PC-9 (cell line): ENCODE measurements around the gene VWA7. TPM values are rescaled to one million over a fixed set of nuclear protein-coding genes. Genes with fewer than 3 reads are reported as not detected.
A peak's percentile ranks its signal among the peaks of the same experiment; 100 is the strongest.
"Not testable (repeated sequence)": the region's sequence is repeated elsewhere in the genome, so short reads cannot be mapped to it uniquely, and the experiment has no call there.

Experiments used
- BruUV-seq: library from RNA; stranded (reverse); fragments of 400-500 nt; replicated peaks from 2 replicates; lab custom pipeline; 2021; lab: Mats Ljungman, UMichigan
- CTCF ChIA-PET: fragments of 300-600 bp; sonication (Branson Sonifier 250); formaldehyde crosslinking; loops from one replicate; lab custom pipeline; 2022; ENCODE audit warnings: antibody characterized with exemption; lab: Charles Lee
- POLR2A ChIA-PET: fragments of 300-600 bp; sonication (Branson Sonifier 250); formaldehyde crosslinking; loops from one replicate; lab custom pipeline; 2022; ENCODE audit warnings: antibody characterized with exemption; ENCODE audit not compliant: unreplicated experiment; lab: Charles Lee
- DNase-seq, 2 experiments: peaks; one replicate each; pipeline versions ENCODE4 v3.0.0 to v3.0.0-alpha.2; 2015 to 2022; ENCODE audit warnings: mixed read lengths in 1 of 2
- H2AFZ ChIP-seq: fragments of 200-600 bp; sonication (generic); 2 replicates; pipeline ENCODE4 v1.8.1; 2017; ENCODE audit warnings: antibody characterized with exemption
- H3F3A ChIP-seq: fragments of 200-600 bp; sonication (generic); 2 replicates; pipeline ENCODE4 v1.8.1; 2017; ENCODE audit warnings: antibody characterized with exemption, mild to moderate bottlenecking, low read depth; ENCODE audit not compliant: insufficient read depth
- H3K27ac ChIP-seq: fragments of 200-600 bp; sonication (generic); 2 replicates; pipeline ENCODE4 v1.6.1; 2016; ENCODE audit warnings: mixed run types
- H3K27me3 ChIP-seq: fragments of 200-600 bp; sonication (generic); 2 replicates; pipeline ENCODE4 v1.6.1; 2016; ENCODE audit warnings: low read depth, mixed run types; ENCODE audit not compliant: insufficient read depth
- H3K36me3 ChIP-seq: fragments of 200-600 bp; sonication (generic); 2 replicates; pipeline ENCODE4 v1.6.1; 2016; ENCODE audit warnings: low read depth, mixed run types
- H3K4me1 ChIP-seq: fragments of 200-600 bp; sonication (generic); replicated peaks from 2 replicates; pipeline ENCODE4 v1.6.1; 2016; ENCODE audit warnings: mixed run types; ENCODE audit not compliant: insufficient read depth
- H3K4me2 ChIP-seq: fragments of 200-600 bp; sonication (generic); 2 replicates; pipeline ENCODE4 v1.6.1; 2017; ENCODE audit warnings: mixed run types
- H3K4me3 ChIP-seq: fragments of 200-600 bp; sonication (generic); 2 replicates; pipeline ENCODE4 v1.6.1; 2016; ENCODE audit warnings: mixed run types
- H3K79me2 ChIP-seq: fragments of 200-600 bp; sonication (generic); 2 replicates; pipeline ENCODE4 v1.6.1; 2017; ENCODE audit warnings: low read depth, mixed run types
- H3K9me2 ChIP-seq: fragments of 200-600 bp; sonication (generic); 2 replicates; pipeline ENCODE4 v1.8.1; 2017; ENCODE audit warnings: mild to moderate bottlenecking; ENCODE audit not compliant: insufficient read depth
- H3K9me3 ChIP-seq: fragments of 200-600 bp; sonication (generic); 2 replicates; pipeline ENCODE4 v1.8.1; 2016; ENCODE audit warnings: low read depth; ENCODE audit not compliant: insufficient read depth
- H4K20me1 ChIP-seq: fragments of 200-600 bp; sonication (generic); 2 replicates; pipeline ENCODE4 v1.8.1; 2017; ENCODE audit not compliant: insufficient read depth
- EZH2 ChIP-seq: fragments of 200-600 bp; sonication (generic); IDR thresholded peaks from 2 replicates; pipeline ENCODE4 v1.8.0; 2017; ENCODE audit warnings: antibody characterized with exemption, low read depth
- intact Hi-C: fragments of 100-400 bp; cut with micrococcal nuclease; formaldehyde crosslinking; loops from one replicate; pipeline ENCODE4 v1.10.0; 2022; ENCODE audit not compliant: unreplicated experiment
- total RNA-seq: library from RNA; stranded (reverse); gene quantifications from 2 replicates; pipeline ENCODE4 v1.2.3, GENCODE V29; 2021
- TF ChIP-seq, protein P1 (sequence below): fragments of 200-600 bp; sonication (generic); conservative IDR thresholded peaks from 2 replicates; pipeline ENCODE4 v1.6.1; 2017; ENCODE audit warnings: mixed run types, antibody characterized with exemption, mild to moderate bottlenecking, moderate library complexity

VWA7 gene
- total RNA-seq, 1 experiment from 2014 or later = 6.0 TPM

DNA sequence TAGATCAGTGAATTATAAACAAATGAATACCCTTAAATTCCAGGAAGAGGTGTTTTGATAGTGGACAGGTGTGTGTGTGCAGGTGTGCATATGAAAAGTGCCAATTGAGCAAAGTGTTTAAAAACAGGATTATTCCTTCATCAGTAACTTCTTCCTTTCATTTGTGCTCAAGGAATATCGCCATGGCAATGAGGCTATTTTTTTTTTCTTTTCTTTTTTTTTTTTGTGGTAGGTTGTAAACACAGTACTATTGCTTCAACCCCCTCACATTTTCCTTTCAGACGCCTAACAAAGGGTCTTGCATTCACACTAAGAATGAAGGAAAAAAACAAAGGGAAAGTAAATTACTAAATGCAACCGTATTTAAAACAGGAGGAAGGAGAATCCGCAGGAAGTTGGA lies 48.4 kb upstream of the VWA7 start:
- peaks cover 51% of the 10 kb centered on the region for H3K79me2 ChIP-seq
- peak overlapping the region; percentile 98 for H3K27ac ChIP-seq

DNA sequence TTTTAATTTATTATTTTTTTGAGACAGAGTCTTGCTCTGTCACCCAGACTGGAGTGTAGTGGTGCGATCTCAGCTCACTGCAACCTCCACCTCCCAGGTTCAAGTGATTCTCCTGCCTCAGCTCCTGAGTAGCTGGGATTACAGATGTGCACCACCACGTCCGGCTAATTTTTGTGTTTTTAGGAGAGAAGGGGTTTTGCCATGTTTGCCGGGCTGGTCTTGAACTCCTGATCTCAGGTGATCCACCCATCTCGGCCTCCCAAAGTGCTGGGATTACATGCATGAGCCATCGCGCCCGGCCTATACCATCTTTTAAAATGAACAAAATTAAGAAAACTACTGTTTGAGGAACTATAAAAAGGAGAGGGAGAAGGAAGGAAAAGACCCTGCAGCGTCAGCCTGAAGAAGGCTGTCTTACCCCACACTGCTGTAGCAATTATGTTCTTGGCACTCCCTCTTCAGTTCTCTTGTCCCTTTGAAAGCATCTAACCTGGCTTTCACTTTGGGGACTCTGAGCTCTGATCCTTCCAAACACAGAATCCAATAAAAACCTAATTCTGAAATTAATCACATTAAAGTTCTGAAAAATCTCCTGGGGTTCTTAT lies 46.6 kb upstream of the VWA7 start:
- CTCF ChIA-PET, H4K20me1 ChIP-seq, H2AFZ ChIP-seq, H3K9me2 ChIP-seq, H3K27me3 ChIP-seq, POLR2A ChIA-PET, H3K9me3 ChIP-seq, BruUV-seq, DNase-seq, H3K36me3 ChIP-seq, H3K4me3 ChIP-seq: not testable (repeated sequence)
- Histone ChIP-seq H3K27ac (peak overlapping the region; percentile 98), H3F3A (peaks cover 82% of the 10 kb centered on the region), H3K4me2 (peak overlapping the region; percentile 98), H3K4me1 (peaks cover 72% of the 10 kb centered on the region), H3K79me2 (peaks cover 57% of the 10 kb centered on the region)
- intact Hi-C loops = loop anchor here (10.0 kb wide), 2 partner anchors 279 to 1151 kb away; partner anchors contain the start of genes ATP6V1G2, DDX39B and NFKBIL1

More for the DNA sequence above, 48.4 kb upstream of the VWA7 start:
- CTCF ChIA-PET = no interaction called here
- Histone ChIP-seq H4K20me1 (peaks cover 10% of the 10 kb centered on the region), H3K4me1 (peaks cover 58% of the 10 kb centered on the region), H3K27me3 (no peaks in the 10 kb centered on the region), H3K9me3 (no peaks in the 10 kb centered on the region), H2AFZ (peak overlapping the region; percentile 65; the same call in 1 of the 2 replicates), H3K36me3 (no peaks in the 10 kb centered on the region), H3K4me2 (peak overlapping the region; percentile 98), H3K9me2 (no peaks in the 10 kb centered on the region), H3K4me3 (peak overlapping the region; percentile 69), H3F3A (peaks cover 63% of the 10 kb centered on the region)
- POLR2A ChIA-PET = interaction anchor here (0.6 kb wide), 1 partner anchor 39 kb away, joined by 3 read pairs; no protein-coding TSS in a partner anchor
- BruUV-seq = no TSS peak
- intact Hi-C loops = loop anchor here (10.0 kb wide), 2 partner anchors 281 to 1149 kb away; partner anchors contain the start of genes ATP6V1G2, DDX39B and NFKBIL1
- TF ChIP-seq EZH2 = no peak
- TF ChIP-seq, protein P1, sequence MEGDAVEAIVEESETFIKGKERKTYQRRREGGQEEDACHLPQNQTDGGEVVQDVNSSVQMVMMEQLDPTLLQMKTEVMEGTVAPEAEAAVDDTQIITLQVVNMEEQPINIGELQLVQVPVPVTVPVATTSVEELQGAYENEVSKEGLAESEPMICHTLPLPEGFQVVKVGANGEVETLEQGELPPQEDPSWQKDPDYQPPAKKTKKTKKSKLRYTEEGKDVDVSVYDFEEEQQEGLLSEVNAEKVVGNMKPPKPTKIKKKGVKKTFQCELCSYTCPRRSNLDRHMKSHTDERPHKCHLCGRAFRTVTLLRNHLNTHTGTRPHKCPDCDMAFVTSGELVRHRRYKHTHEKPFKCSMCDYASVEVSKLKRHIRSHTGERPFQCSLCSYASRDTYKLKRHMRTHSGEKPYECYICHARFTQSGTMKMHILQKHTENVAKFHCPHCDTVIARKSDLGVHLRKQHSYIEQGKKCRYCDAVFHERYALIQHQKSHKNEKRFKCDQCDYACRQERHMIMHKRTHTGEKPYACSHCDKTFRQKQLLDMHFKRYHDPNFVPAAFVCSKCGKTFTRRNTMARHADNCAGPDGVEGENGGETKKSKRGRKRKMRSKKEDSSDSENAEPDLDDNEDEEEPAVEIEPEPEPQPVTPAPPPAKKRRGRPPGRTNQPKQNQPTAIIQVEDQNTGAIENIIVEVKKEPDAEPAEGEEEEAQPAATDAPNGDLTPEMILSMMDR = no peak
- DNase-seq = no peak

DNA sequence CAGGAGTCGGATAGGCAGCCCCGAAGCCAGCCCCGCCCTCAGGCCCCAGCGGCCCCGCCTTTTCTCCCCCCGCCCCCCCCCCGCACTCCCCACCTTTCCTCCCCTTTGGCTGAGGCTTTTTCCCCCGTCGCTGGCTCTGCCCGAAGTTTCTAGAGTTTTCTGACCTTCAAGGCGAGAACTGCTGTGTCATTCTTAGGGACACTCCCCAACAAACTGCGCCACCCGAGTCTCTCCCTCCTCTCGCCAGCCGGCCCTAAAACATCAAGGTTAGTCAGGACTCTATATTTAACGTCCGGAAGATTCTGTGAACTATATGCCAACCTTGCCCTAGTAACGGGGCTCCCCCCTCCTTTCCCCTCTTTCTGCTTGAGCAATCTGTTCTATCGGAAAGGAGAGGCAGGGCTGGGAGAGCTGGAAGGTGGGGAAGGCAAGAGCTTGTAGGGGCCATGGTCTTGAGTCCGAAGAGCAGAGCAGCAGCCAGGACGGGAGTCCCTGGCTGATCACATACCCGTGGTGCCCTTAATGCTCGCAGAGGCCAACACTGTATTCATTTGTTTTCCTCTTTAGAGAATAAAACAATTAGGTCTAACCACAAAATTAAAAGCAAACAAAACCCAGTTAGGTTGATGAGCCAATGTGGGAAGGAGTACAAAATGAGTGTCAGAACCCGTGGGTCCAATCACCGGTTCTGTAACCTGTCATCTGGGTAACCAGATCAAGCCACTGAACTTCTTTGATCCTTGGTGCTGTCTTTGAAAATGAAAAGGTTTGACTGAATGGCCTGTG lies 45.1 kb upstream of the VWA7 start:
- BruUV-seq = TSS peak; percentile 66
- Histone ChIP-seq H3F3A (peaks cover 96% of the 10 kb centered on the region), H3K9me2 (no peaks in the 10 kb centered on the region), H3K27me3 (no peaks in the 10 kb centered on the region), H3K36me3 (no peaks in the 10 kb centered on the region), H3K4me3 (peak overlapping the region; percentile 81), H3K9me3 (no peaks in the 10 kb centered on the region), H4K20me1 (peaks cover 19% of the 10 kb centered on the region), H3K4me1 (peaks cover 72% of the 10 kb centered on the region), H3K79me2 (peaks cover 69% of the 10 kb centered on the region), H3K4me2 (peak overlapping the region; percentile 98), H3K27ac (peak overlapping the region; percentile 98), H2AFZ (peak overlapping the region; percentile 39)
- intact Hi-C loops = loop anchor here (10.0 kb wide), 2 partner anchors 277 to 1153 kb away; partner anchors contain the start of genes ATP6V1G2, DDX39B and NFKBIL1
- ChIA-PET CTCF (interaction anchor here (0.6 kb wide), 1 partner anchor 833 kb away, joined by 3 read pairs; no protein-coding TSS in a partner anchor), POLR2A (interaction anchor here (0.6 to 0.7 kb wide), 3 partner anchors 8 to 1148 kb away, joined by 3 to 10 read pairs (median 8); partner anchors contain the start of gene NEU1)
- TF ChIP-seq EZH2 = no peak
- TF ChIP-seq, protein P1 = no peak
- DNase-seq = peak; percentile 87 to 96
